Left hindlimb (tissue), 1 donor: ENCODE data around the gene SSU72.
"Not testable (repeated sequence)": the region's sequence is repeated elsewhere in the genome, so short reads cannot be mapped to it uniquely, and the experiment has no call there.

Source experiments
- DNase-seq: peaks from one replicate; pipeline ENCODE4 v3.0.0-alpha.2; 2018

The SSU72 gene

GRCh38 chr1:1609822-1610485, 35.3 kb upstream of the SSU72 start:
- no peak for DNase-seq

- DNase-seq, result no peak
These were observed 31.6 kb upstream of the SSU72 start for GRCh38 chr1:1606232-1606631.

GRCh38 chr1:1605724-1606123, 31.1 kb upstream of the SSU72 start:
- no peak for DNase-seq

- DNase-seq, result no peak
These were observed 30.4 kb upstream of the SSU72 start for GRCh38 chr1:1605034-1605591.

GRCh38 chr1:1604374-1605033, 29.8 kb upstream of the SSU72 start:
- no peak for DNase-seq

- DNase-seq, result no peak
These were observed 29.2 kb upstream of the SSU72 start for GRCh38 chr1:1603671-1604373.

GRCh38 chr1:1602968-1603506, 28.4 kb upstream of the SSU72 start:
- DNase-seq, result no peak

- no peak for DNase-seq
These were observed 27.8 kb upstream of the SSU72 start for GRCh38 chr1:1602304-1602967.

- DNase-seq, result no peak
These were observed 27.1 kb upstream of the SSU72 start for GRCh38 chr1:1601564-1602303.

- no peak for DNase-seq
These were observed 26.3 kb upstream of the SSU72 start for GRCh38 chr1:1600861-1601563.

- no peak for DNase-seq
These were observed 25.5 kb upstream of the SSU72 start, which contains the start of gene FNDC10 for GRCh38 chr1:1599935-1600860. Gene FNDC10, minus strand, starts transcription at chr1:1600135. Its CDS starts 120 bp downstream, at chr1:1600015.

- no peak for DNase-seq
These were observed 24.6 kb upstream of the SSU72 start for GRCh38 chr1:1599030-1599934.

- DNase-seq, result no peak
These were observed 24.0 kb upstream of the SSU72 start for GRCh38 chr1:1598720-1599029.

- DNase-seq, result no peak
These were observed 23.5 kb upstream of the SSU72 start for GRCh38 chr1:1598051-1598719.

- no peak for DNase-seq
These were observed 22.7 kb upstream of the SSU72 start for GRCh38 chr1:1597275-1597930.

- no peak for DNase-seq
These were observed 22.0 kb upstream of the SSU72 start for GRCh38 chr1:1596493-1597274.

GRCh38 chr1:1595341-1595740, 20.7 kb upstream of the SSU72 start:
- not testable (repeated sequence) for DNase-seq
